Smooth muscle cell (in vitro differentiated cells): ENCODE results near the gene SRBD1. TPM values are rescaled to one million over a fixed set of nuclear protein-coding genes. Genes with fewer than 3 reads are reported as not detected.

Source experiments
- DNase-seq: peaks from one replicate; lab custom pipeline; 2025; ENCODE audit not compliant: unreplicated experiment; lab: John Stamatoyannopoulos, UW
- H2AFZ ChIP-seq: fragments of 200-600 bp; sonication (generic); 2 replicates; pipeline ENCODE4 v1.6.0; 2016; ENCODE audit warnings: antibody characterized with exemption, low read depth, mild to moderate bottlenecking
- H3F3A ChIP-seq: fragments of 200-600 bp; sonication (generic); 2 replicates; pipeline ENCODE4 v1.6.0; 2017; ENCODE audit warnings: antibody characterized with exemption, low read depth
- H3K27ac ChIP-seq: fragments of 200-600 bp; sonication (generic); 2 replicates; pipeline ENCODE4 v1.5.1; 2016; ENCODE audit warnings: low read depth, mild to moderate bottlenecking
- H3K27me3 ChIP-seq: fragments of 200-600 bp; sonication (generic); 2 replicates; pipeline ENCODE4 v1.6.1; 2016; ENCODE audit warnings: low read depth, mild to moderate bottlenecking
- H3K36me3 ChIP-seq: fragments of 200-600 bp; sonication (generic); 2 replicates; pipeline ENCODE4 v1.5.1; 2016; ENCODE audit warnings: low read depth
- H3K4me1 ChIP-seq: fragments of 200-600 bp; sonication (generic); 2 replicates; pipeline ENCODE4 v1.5.1; 2016; ENCODE audit warnings: low read depth
- H3K4me2 ChIP-seq: fragments of 200-600 bp; sonication (generic); 2 replicates; pipeline ENCODE4 v1.6.0; 2016; ENCODE audit warnings: mild to moderate bottlenecking
- H3K4me3 ChIP-seq: fragments of 200-600 bp; sonication (generic); 2 replicates; pipeline ENCODE4 v1.5.1; 2016; ENCODE audit warnings: mild to moderate bottlenecking
- H3K79me2 ChIP-seq: fragments of 200-600 bp; sonication (generic); 2 replicates; pipeline ENCODE4 v1.6.0; 2016; ENCODE audit warnings: low read depth, mild to moderate bottlenecking
- H3K9ac ChIP-seq: fragments of 200-600 bp; sonication (generic); 2 replicates; pipeline ENCODE4 v1.6.0; 2016; ENCODE audit warnings: low read depth
- H3K9me3 ChIP-seq: fragments of 200-600 bp; sonication (generic); replicated peaks from 2 replicates; pipeline ENCODE4 v1.5.1; 2016; ENCODE audit warnings: low read depth
- H4K20me1 ChIP-seq: fragments of 200-600 bp; sonication (generic); 2 replicates; pipeline ENCODE4 v1.6.0; 2016; ENCODE audit warnings: low read depth
- CTCF ChIP-seq: fragments of 200-600 bp; sonication (generic); IDR thresholded peaks from 2 replicates; pipeline ENCODE4 v1.5.1; 2017; ENCODE audit warnings: borderline replicate concordance, mild to moderate bottlenecking, antibody characterized with exemption; ENCODE audit not compliant: insufficient read depth, poor library complexity, severe bottlenecking
- WGBS: methylation state at CpG from one replicate; pipeline ENCODE4 v1.1.7; 2016; ENCODE audit warnings: low lambda C conversion rate; 5-methylcytosine and 5-hydroxymethylcytosine counted together
- polyA plus RNA-seq: library from polyadenylated mRNA; unstranded; fragments of >200 nt; fragmentation: Nextera tagmentation; extraction: Ambion mirVana; gene quantifications from 2 replicates; pipeline ENCODE4 v1.2.1, GENCODE V29; 2016
- total RNA-seq: library from RNA; depleted of rRNA; stranded (reverse); fragments of >200 nt; gene quantifications from 2 replicates; pipeline ENCODE4 v1.2.3, GENCODE V29; 2014

SRBD1 gene
- total and polyA plus RNA-seq, 2 experiments from 2014 or later, result 11.1 to 22.5 TPM

GRCh38 chr2:45494275-45494977 lies 116.6 kb downstream of the SRBD1 start:
- Histone ChIP-seq H3K4me1 (no peaks in the 10 kb centered on the region), H3K4me2 (no peak overlapping the region), H3K36me3 (no peaks in the 10 kb centered on the region), H3F3A (no peaks in the 10 kb centered on the region), H3K9me3 (no peaks in the 10 kb centered on the region), H2AFZ (no peak overlapping the region), H4K20me1 (peaks cover 5% of the 10 kb centered on the region), H3K27me3 (no peaks in the 10 kb centered on the region), H3K27ac (no peak overlapping the region), H3K4me3 (no peak overlapping the region), H3K79me2 (no peaks in the 10 kb centered on the region), H3K9ac (no peak overlapping the region)
- peak; percentile 82 for TF ChIP-seq CTCF
- DNase-seq, result no peak
- WGBS, result 3% methylated on average over 2 of the region's 2 CpGs

DNA sequence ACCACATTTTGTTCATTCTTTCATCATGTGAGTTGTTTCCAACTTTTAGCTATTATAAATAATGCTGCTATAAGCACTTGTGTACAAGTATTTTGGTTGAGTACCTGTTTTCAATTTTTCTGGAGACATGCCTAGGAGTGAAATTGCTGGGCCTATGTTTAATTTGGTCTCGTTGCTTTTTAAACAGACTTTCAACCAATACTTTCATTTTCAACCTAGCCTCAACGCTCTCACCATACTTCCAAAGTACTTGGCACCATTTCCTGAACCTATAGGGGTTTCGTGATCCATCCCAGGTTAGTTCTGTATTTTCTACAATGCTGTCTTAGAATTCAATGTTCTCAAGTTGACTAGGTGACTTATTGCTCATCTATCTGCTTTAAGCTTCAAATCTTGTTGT lies 126.1 kb downstream of the SRBD1 start:
- Histone ChIP-seq H3K36me3 (no peaks in the 10 kb centered on the region), H3K27me3 (no peaks in the 10 kb centered on the region), H3K4me1 (no peaks in the 10 kb centered on the region), H3F3A (no peaks in the 10 kb centered on the region), H3K4me2 (no peak overlapping the region), H3K9ac (no peak overlapping the region), H3K27ac (no peak overlapping the region), H4K20me1 (no peaks in the 10 kb centered on the region), H3K9me3 (no peaks in the 10 kb centered on the region), H3K79me2 (no peaks in the 10 kb centered on the region), H2AFZ (no peak overlapping the region), H3K4me3 (no peak overlapping the region)
- no peak for DNase-seq
- TF ChIP-seq CTCF, result no peak
- 98% methylated on average over 3 of the region's 3 CpGs for WGBS

DNA sequence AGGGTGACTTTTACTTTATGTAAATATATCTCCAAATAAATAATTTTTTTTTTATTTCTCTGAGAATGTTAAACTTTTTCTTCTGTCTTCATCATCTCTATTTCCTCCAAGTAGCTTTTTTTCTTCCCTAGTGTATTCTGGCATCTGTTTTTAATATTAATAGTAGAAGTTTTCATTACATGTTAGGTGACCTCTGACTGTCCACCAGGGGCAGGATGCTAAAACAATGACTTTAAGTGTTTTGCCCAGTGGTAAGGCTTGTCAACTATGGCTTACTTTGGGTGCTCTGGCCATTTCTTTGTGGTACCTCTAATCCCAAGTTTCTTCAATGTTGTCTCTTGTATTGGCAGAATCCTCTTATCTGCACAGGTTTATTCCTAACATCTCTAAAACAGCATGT lies 127.1 kb downstream of the SRBD1 start:
- Histone ChIP-seq H3K4me1 (no peaks in the 10 kb centered on the region), H3K36me3 (no peaks in the 10 kb centered on the region), H3K4me2 (no peak overlapping the region), H3K9ac (no peak overlapping the region), H3K79me2 (no peaks in the 10 kb centered on the region), H4K20me1 (no peaks in the 10 kb centered on the region), H3K27me3 (no peaks in the 10 kb centered on the region), H3K9me3 (no peaks in the 10 kb centered on the region), H3F3A (no peaks in the 10 kb centered on the region), H2AFZ (no peak overlapping the region), H3K27ac (no peak overlapping the region), H3K4me3 (no peak overlapping the region)
- DNase-seq, result no peak
- no peak for TF ChIP-seq CTCF

- no peak for DNase-seq
- WGBS, result 93% methylated on average over 1 of the region's 1 CpG
- no peaks in the 10 kb centered on the region for H3K36me3 ChIP-seq
- H3K4me3 ChIP-seq, result no peak overlapping the region
- H3K9me3 ChIP-seq, result no peaks in the 10 kb centered on the region
- no peaks in the 10 kb centered on the region for H3F3A ChIP-seq
- TF ChIP-seq CTCF, result no peak
- H3K27ac ChIP-seq, result no peak overlapping the region
- H3K4me1 ChIP-seq, result no peaks in the 10 kb centered on the region
- no peak overlapping the region for H3K4me2 ChIP-seq
- H2AFZ ChIP-seq, result no peak overlapping the region
- H3K79me2 ChIP-seq, result no peaks in the 10 kb centered on the region
- H3K27me3 ChIP-seq, result no peaks in the 10 kb centered on the region
- no peak overlapping the region for H3K9ac ChIP-seq
- no peaks in the 10 kb centered on the region for H4K20me1 ChIP-seq
Measured at GRCh38 chr2:45477546-45477945, 133.5 kb downstream of the SRBD1 start.
